GM23338 (cell line): ENCODE results near the gene WFS1.

Source experiments
- CREB1 ChIP-seq: fragments of 250-450 bp; sonication (Bioruptor Pico); IDR thresholded peaks from 2 replicates; pipeline ENCODE4 v1.5.0; 2020; ENCODE audit warnings: low read depth, mild to moderate bottlenecking, moderate library complexity
- CTCF ChIP-seq, 2 experiments: fragments of 200-600 bp in 1 of 2; sonication (generic) in 1 of 2; conservative IDR thresholded peaks; 2 replicates each; pipeline versions ENCODE4 v1.5.1 to v1.6.1; 2016 to 2017; ENCODE audit warnings: antibody characterized with exemption in 2 of 2, low read depth in 2 of 2, mild to moderate bottlenecking in 2 of 2, moderate library complexity in 1 of 2
- EZH2 ChIP-seq: fragments of 200-600 bp; sonication (generic); IDR thresholded peaks from one replicate; pipeline ENCODE4 v1.8.0; 2017; ENCODE audit warnings: antibody characterized with exemption, mild to moderate bottlenecking, low read depth; ENCODE audit not compliant: unreplicated experiment
- EZH2phosphoT487 ChIP-seq: fragments of 200-600 bp; sonication (generic); IDR thresholded peaks from one replicate; pipeline ENCODE4 v1.8.1; 2018; ENCODE audit warnings: antibody characterized with exemption; ENCODE audit not compliant: unreplicated experiment
- JUNB ChIP-seq: IDR thresholded peaks from one replicate; pipeline ENCODE4 v1.6.1; 2016; ENCODE audit warnings: antibody characterized with exemption; ENCODE audit not compliant: unreplicated experiment
- NANOG ChIP-seq: IDR thresholded peaks from 2 replicates; pipeline ENCODE4 v1.6.1; 2016; ENCODE audit warnings: antibody characterized with exemption, borderline replicate concordance
- POLR2AphosphoS5 ChIP-seq: IDR thresholded peaks from 2 replicates; pipeline ENCODE4 v1.6.1; 2016; ENCODE audit warnings: antibody characterized with exemption, low read depth
- STAT1 ChIP-seq: IDR thresholded peaks from one replicate; pipeline ENCODE4 v1.6.1; 2016; ENCODE audit warnings: antibody characterized with exemption; ENCODE audit not compliant: unreplicated experiment
- ZNF114 ChIP-seq: fragments of 250-450 bp; sonication (Bioruptor Pico); IDR thresholded peaks from 2 replicates; pipeline ENCODE4 v1.5.0; 2020; ENCODE audit warnings: mild to moderate bottlenecking, moderate library complexity
- ZNF331 ChIP-seq: fragments of 250-450 bp; sonication (Bioruptor Pico); IDR thresholded peaks from 2 replicates; pipeline ENCODE4 v1.5.0; 2020; ENCODE audit warnings: low read depth, mild to moderate bottlenecking, moderate library complexity
- ZNF462 ChIP-seq: fragments of 250-450 bp; sonication (Bioruptor Pico); IDR thresholded peaks from 2 replicates; pipeline ENCODE4 v1.5.0; 2020; ENCODE audit warnings: mild to moderate bottlenecking, moderate library complexity
- TF ChIP-seq, protein P1 (sequence below): IDR thresholded peaks from 2 replicates; pipeline ENCODE4 v1.6.1; 2016; ENCODE audit warnings: antibody characterized with exemption
- TF ChIP-seq, protein P2 (sequence below): IDR thresholded peaks from one replicate; pipeline ENCODE4 v1.6.1; 2018; ENCODE audit warnings: antibody characterized with exemption; ENCODE audit not compliant: unreplicated experiment

DNA sequence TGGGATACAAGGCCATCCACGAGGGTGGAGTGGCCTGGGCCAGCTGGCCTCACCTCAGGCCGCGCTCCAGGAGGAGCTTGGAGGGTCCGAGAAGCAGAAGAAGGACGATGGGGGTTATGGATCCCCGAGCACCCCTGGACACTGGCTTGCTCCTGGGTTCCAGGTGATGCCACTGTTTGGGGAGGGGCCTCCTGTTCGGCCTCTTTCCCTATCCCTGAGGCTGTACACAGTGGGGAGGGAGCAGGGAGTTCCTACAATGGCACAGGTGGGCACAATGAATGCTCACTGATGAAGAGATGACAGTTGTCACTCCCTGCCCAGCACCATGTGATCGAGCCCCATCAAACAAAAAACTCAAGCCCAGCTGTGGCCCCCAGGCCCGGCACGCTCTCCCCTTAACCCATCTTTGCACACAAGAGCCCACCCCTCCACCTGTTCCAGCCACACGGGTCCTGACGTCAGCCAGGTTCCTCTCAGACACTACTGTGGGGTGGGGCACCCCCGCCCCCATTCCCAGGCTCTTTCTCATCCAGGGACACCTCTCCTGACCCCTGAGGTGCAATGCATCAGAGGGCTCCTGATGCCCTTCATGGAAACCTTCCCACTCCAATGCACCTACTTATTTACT lies 70.3 kb downstream of the WFS1 start:
- TF ChIP-seq CTCF (conservative IDR thresholded peaks at IDR 0.05; ENCODE audit: low read depth in 2 of 2) (no peak), EZH2 (no peak), ZNF114 (CRISPR knock-in tag) (no peak), JUNB (no peak), ZNF331 (no peak), CREB1 (CRISPR knock-in tag) (no peak), POLR2AphosphoS5 (no peak), EZH2phosphoT487 (no peak), ZNF462 (no peak), STAT1 (no peak), NANOG (no peak)
- TF ChIP-seq, protein P1, sequence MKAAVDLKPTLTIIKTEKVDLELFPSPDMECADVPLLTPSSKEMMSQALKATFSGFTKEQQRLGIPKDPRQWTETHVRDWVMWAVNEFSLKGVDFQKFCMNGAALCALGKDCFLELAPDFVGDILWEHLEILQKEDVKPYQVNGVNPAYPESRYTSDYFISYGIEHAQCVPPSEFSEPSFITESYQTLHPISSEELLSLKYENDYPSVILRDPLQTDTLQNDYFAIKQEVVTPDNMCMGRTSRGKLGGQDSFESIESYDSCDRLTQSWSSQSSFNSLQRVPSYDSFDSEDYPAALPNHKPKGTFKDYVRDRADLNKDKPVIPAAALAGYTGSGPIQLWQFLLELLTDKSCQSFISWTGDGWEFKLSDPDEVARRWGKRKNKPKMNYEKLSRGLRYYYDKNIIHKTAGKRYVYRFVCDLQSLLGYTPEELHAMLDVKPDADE: no peak
- TF ChIP-seq, protein P2, sequence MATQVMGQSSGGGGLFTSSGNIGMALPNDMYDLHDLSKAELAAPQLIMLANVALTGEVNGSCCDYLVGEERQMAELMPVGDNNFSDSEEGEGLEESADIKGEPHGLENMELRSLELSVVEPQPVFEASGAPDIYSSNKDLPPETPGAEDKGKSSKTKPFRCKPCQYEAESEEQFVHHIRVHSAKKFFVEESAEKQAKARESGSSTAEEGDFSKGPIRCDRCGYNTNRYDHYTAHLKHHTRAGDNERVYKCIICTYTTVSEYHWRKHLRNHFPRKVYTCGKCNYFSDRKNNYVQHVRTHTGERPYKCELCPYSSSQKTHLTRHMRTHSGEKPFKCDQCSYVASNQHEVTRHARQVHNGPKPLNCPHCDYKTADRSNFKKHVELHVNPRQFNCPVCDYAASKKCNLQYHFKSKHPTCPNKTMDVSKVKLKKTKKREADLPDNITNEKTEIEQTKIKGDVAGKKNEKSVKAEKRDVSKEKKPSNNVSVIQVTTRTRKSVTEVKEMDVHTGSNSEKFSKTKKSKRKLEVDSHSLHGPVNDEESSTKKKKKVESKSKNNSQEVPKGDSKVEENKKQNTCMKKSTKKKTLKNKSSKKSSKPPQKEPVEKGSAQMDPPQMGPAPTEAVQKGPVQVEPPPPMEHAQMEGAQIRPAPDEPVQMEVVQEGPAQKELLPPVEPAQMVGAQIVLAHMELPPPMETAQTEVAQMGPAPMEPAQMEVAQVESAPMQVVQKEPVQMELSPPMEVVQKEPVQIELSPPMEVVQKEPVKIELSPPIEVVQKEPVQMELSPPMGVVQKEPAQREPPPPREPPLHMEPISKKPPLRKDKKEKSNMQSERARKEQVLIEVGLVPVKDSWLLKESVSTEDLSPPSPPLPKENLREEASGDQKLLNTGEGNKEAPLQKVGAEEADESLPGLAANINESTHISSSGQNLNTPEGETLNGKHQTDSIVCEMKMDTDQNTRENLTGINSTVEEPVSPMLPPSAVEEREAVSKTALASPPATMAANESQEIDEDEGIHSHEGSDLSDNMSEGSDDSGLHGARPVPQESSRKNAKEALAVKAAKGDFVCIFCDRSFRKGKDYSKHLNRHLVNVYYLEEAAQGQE: no peak
